ENCODE results near the gene APEH. TPM values are rescaled to one million over a fixed set of nuclear protein-coding genes. Genes with fewer than 3 reads are reported as not detected.

APEH gene
- total RNA-seq, 1 experiment from 2014 or later: 72.8 TPM

DNA sequence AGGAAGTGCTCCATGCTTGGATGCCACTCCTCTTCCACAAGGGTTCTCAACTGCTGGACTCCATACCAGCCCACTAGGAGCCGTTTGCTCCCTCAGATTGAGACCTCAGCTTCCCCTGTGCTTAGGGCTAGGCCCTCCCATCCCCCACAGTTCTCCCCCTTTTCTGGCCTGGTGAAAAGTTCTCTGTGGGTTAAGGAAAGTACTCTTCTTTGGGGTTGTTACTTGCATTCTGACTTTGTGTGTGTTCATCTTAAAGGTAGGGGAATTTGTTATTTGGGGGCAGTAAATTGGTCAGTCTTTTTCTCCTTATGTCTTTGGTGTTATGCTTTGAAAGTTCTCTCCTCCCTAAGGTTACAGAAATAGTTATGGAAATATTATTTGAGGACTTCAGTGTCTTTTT is 24.0 kb upstream of the APEH start:
- DNase-seq (ENCODE audit: extremely low read depth, low read depth): no peak

DNA sequence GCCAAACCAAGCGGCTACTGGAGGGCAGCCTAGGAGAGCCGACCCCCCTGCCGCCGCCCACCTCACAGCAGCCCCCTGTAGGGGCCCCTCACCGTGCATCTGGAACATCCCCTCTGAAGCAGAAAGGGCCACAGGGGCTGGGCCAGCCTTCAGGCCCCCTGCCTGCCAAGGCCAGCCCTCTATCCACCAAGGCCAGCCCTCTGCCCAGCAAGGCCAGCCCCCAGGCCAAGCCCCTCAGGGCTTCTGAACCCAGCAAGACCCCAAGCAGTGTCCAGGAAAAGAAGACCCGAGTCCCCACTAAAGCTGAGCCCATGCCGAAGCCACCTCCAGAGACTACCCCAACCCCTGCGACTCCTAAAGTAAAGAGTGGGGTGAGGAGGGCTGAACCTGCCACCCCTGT is 23.5 kb upstream of the APEH start:
- DNase-seq (ENCODE audit: extremely low read depth, low read depth): no peak

DNA sequence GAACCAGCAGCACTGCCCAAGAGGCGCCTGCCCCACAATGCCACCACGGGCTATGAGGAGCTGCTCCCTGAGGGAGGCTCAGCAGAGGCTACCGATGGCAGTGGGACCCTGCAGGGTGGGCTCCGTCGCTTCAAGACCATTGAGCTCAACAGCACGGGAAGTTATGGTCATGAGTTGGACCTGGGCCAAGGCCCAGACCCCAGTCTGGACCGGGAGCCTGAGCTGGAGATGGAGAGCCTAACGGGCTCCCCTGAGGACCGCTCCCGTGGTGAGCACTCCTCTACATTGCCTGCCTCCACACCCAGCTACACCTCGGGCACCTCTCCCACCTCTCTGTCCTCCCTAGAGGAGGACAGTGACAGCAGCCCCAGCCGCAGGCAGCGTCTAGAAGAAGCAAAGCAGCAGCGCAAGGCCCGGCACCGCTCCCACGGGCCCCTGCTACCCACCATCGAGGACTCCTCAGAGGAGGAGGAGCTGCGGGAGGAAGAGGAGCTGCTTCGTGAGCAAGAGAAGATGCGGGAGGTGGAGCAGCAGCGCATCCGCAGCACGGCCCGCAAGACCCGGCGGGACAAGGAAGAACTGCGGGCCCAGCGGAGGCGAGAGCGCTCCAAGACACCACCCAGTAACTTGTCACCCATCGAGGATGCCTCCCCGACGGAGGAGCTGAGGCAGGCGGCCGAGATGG is 21.8 kb upstream of the APEH start:
- no peak for DNase-seq (ENCODE audit: extremely low read depth, low read depth)

DNA sequence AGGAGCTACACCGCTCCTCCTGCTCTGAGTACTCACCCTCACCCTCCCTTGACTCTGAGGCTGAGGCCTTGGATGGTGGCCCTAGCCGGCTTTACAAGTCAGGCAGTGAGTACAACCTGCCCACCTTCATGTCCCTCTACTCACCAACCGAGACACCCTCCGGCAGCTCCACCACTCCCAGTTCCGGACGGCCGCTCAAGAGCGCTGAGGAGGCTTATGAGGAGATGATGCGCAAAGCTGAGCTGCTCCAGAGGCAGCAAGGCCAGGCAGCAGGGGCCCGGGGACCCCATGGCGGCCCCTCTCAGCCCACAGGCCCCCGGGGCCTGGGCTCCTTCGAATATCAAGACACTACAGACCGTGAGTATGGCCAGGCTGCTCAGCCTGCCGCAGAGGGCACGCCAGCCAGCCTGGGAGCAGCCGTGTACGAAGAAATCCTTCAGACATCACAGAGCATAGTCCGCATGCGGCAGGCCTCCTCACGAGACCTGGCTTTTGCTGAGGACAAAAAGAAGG is 21.2 kb upstream of the APEH start:
- DNase-seq (ENCODE audit: extremely low read depth, low read depth): no peak

DNA sequence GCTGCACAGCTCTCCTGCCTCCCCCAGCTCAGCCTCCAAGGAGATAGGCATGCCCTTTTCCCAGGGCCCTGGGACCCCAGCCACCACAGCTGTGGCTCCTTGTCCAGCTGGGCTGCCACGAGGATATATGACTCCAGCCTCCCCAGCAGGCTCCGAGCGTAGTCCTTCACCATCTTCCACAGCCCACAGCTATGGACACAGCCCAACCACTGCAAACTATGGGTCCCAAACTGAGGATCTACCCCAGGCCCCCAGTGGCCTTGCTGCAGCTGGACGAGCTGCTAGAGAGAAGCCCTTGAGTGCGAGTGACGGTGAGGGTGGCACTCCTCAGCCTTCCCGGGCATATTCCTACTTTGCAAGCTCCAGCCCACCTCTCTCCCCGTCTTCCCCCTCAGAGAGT is 20.5 kb upstream of the APEH start:
- no peak for DNase-seq (ENCODE audit: extremely low read depth, low read depth)

DNA sequence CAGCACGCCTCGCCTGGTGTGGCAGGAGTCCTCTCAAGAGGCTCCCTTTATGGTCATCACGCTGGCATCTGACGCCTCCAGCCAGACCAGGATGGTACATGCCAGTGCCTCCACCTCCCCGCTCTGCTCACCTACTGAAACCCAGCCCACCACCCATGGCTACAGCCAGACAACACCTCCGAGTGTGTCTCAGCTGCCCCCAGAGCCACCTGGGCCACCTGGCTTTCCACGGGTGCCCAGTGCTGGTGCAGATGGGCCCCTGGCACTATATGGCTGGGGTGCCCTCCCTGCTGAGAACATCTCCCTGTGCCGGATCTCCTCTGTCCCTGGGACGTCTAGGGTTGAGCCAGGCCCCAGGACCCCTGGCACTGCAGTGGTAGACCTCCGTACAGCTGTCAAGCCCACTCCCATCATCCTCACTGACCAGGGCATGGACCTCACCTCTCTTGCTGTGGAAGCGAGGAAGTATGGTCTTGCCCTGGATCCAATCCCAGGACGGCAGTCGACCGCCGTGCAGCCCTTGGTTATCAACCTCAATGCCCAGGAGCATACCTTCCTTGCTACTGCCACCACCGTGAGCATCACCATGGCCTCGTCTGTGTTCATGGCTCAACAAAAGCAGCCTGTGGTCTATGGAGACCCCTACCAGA is 19.9 kb upstream of the APEH start:
- no peak for DNase-seq (ENCODE audit: extremely low read depth, low read depth)

DNA sequence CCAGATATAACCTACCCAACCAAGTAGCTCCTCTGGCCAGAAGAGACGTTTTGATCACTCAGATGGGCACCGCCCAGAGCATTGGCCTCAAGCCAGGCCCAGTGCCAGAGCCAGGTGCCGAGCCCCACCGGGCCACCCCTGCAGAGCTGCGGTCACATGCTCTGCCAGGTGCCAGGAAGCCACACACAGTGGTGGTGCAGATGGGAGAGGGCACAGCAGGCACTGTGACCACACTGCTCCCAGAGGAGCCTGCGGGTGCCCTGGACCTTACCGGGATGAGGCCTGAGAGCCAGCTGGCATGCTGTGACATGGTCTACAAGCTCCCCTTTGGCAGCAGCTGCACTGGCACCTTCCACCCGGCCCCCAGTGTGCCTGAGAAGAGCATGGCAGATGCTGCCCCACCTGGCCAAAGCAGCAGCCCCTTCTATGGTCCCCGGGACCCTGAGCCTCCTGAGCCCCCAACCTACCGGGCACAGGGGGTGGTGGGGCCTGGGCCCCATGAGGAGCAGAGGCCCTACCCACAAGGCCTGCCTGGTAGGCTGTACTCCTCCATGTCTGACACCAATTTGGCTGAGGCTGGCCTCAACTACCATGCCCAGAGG is 19.1 kb upstream of the APEH start:
- DNase-seq (ENCODE audit: extremely low read depth, low read depth): no peak

DNA sequence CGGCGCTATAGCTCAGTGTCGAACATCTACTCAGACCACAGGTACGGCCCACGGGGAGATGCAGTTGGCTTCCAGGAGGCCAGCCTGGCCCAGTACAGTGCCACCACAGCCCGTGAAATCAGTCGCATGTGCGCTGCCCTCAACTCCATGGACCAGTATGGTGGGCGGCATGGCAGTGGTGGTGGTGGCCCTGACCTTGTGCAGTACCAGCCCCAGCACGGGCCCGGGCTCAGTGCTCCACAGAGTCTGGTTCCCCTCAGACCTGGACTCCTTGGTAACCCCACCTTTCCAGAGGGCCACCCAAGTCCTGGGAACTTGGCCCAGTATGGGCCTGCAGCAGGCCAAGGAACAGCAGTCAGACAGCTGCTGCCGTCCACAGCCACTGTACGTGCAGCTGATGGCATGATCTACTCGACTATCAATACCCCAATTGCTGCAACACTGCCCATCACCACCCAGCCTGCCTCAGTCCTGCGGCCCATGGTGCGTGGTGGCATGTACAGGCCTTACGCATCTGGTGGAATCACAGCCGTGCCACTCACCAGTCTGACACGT is 18.3 kb upstream of the APEH start:
- DNase-seq (ENCODE audit: extremely low read depth, low read depth): no peak

DNA sequence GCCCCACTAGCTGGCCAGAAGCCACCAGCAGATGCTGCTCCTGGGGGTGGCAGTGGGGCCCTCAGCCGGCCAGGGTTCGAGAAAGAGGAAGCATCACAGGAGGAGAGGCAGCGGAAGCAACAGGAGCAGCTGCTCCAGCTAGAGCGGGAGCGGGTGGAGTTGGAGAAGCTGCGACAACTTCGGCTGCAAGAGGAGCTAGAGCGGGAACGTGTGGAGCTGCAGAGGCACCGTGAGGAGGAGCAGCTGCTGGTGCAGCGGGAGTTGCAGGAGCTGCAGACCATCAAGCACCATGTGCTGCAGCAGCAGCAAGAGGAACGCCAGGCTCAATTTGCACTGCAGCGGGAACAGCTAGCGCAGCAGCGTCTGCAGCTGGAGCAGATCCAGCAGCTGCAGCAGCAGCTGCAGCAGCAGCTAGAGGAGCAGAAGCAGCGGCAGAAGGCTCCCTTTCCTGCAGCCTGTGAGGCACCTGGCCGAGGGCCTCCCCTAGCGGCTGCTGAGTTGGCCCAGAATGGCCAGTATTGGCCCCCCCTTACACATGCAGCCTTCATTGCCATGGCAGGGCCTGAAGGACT is 17.5 kb upstream of the APEH start:
- no peak for DNase-seq (ENCODE audit: extremely low read depth, low read depth)

DNA sequence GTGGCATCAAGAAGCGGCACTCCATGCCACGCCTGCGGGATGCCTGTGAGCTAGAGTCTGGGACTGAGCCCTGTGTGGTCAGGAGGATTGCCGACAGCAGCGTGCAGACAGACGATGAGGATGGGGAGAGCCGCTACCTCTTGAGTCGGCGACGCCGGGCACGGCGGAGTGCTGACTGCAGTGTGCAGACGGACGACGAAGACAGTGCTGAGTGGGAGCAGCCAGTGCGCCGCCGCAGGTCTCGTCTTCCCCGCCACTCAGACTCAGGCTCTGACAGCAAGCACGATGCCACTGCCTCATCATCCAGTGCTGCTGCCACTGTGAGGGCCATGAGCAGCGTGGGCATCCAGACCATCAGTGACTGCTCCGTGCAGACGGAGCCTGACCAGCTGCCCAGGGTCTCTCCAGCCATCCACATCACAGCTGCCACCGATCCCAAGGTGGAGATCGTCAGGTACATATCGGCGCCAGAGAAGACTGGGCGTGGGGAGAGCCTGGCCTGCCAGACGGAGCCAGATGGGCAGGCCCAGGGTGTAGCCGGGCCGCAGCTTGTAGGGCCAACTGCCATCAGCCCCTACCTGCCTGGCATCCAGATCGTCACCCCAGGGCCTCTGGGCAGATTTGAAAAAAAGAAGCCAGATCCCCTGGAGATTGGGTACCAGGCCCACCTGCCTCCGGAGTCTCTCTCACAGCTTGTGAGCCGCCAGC is 16.8 kb upstream of the APEH start:
- no peak for DNase-seq (ENCODE audit: extremely low read depth, low read depth)

DNA sequence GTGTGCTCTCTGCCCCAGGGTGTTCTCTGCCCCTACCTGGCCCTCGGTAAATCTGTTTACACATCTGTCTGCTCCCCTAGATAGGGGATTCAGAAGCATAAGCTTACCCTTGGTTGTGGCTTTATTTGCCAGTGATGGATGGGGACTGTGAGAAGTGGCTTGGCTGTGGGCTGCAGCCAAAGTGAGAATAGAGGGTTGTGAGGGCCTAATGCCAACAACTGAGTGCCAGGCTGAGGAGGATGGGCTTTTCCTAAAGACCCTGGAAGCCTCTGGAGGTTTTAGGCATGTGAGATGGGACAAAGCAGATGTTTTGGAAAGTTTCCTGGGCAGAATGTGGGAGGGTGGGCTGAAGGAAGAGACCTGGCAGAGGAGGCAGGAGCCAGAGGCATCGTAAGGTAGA is 15.4 kb upstream of the APEH start:
- no peak for DNase-seq (ENCODE audit: extremely low read depth, low read depth)

DNA sequence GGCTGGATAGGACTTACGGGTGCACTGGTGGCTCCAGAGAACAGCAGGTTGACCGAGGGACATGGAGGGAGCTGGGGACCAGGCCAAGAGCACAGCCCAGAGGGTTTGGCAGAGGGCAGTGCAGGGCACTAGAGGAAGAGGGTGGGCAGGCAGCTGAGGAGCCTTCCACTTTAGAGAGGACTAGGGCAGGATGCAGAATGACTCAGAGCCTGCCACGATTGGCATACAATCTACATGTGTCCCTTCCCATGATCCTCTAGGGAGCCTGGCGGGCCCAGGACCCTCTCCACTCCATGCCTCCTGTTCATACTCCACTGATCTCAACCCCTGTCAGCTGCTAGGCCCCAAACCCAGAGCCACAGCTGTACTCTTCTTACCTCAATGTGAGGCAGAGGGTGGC is 14.4 kb upstream of the APEH start:
- no peak for DNase-seq (ENCODE audit: extremely low read depth, low read depth)

DNA sequence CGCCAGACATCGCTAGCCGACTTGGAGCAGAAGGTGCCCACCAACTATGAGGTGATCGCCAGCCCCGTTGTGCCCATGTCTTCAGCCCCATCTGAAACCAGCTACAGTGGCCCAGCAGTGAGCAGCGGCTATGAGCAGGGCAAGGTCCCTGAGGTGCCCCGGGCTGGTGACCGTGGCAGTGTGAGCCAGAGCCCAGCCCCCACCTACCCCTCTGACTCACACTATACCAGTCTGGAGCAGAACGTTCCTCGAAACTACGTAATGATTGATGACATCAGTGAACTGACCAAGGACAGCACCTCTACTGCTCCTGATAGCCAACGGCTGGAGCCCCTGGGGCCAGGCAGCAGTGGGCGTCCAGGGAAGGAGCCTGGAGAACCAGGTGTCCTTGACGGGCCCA is 12.9 kb upstream of the APEH start:
- no peak for DNase-seq (ENCODE audit: extremely low read depth, low read depth)

DNA sequence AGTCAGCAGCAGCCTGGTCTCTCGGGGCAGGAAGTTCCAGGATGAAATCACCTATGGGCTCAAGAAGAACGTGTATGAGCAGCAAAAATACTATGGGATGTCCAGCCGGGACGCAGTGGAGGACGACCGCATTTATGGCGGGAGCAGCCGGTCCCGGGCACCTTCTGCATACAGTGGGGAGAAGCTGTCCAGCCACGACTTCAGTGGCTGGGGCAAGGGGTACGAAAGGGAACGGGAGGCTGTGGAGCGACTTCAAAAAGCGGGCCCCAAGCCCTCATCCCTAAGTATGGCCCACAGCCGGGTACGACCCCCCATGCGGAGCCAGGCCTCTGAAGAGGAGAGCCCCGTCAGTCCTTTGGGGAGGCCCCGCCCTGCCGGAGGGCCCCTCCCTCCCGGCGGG is 12.1 kb upstream of the APEH start:
- no peak for DNase-seq (ENCODE audit: extremely low read depth, low read depth)

DNA sequence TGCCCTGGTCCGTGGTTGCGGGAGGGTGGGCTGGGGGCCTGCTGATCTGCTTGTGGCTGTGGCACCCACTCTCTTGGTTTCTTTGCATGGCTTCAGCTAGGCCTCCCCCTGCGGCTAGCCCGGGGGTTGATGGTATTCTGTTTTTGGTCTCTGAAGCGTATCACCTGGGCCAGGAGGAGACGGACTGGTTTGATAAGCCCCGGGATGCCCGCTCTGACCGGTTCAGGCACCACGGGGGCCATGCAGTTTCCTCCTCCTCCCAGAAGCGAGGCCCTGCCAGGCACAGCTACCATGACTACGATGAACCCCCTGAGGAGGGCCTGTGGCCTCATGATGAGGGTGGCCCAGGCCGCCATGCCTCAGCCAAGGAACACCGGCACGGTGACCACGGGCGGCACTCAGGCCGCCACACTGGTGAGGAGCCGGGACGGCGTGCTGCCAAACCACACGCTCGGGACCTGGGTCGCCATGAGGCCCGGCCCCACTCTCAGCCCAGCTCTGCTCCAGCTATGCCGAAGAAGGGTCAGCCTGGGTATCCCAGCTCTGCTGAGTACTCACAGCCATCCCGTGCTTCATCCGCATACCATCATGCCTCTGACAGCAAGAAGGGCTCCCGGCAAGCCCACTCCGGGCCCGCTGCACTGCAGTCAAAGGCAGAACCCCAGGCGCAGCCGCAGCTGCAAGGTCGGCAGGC is 11.3 kb upstream of the APEH start:
- DNase-seq (ENCODE audit: extremely low read depth, low read depth): no peak

DNA sequence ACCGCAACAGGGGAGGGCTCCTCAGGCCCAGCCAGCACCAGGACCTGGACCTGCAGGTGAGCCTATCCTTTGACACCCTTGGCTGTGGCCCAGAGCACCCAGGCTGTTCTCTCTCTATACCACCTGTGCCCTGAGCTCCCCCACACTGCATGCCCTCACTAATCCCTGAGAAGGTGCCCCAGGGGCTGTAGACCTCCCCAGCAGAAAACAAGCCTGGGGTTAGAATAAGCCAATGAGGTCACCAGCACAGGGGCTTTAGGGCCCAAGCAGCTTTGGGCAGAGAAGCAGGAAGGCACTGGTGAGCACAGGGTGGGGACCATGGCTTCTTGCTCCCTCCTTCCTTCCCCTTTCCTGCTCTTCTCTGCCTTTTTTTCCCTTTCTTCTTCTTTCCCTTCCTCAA is 10.3 kb upstream of the APEH start:
- DNase-seq (ENCODE audit: extremely low read depth, low read depth): no peak

DNA sequence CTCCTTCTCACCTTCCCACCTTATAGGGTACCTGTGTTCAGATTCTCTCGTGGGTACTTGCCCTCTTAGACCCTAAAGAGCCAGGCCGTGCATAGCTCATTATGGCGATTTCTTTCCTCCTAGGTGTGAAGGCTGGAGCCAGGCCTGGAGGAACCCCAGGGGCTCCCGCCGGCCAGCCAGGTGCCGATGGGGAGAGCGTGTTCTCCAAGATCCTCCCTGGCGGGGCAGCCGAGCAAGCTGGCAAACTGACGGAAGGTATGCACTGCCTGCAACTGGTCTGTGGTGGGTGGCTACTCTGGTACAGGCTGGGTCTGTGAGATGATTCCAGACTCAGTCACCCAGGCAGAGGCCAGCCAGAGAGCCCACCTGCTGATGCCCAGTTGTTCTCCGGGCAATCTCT is 9.9 kb upstream of the APEH start:
- DNase-seq (ENCODE audit: extremely low read depth, low read depth): no peak

DNA sequence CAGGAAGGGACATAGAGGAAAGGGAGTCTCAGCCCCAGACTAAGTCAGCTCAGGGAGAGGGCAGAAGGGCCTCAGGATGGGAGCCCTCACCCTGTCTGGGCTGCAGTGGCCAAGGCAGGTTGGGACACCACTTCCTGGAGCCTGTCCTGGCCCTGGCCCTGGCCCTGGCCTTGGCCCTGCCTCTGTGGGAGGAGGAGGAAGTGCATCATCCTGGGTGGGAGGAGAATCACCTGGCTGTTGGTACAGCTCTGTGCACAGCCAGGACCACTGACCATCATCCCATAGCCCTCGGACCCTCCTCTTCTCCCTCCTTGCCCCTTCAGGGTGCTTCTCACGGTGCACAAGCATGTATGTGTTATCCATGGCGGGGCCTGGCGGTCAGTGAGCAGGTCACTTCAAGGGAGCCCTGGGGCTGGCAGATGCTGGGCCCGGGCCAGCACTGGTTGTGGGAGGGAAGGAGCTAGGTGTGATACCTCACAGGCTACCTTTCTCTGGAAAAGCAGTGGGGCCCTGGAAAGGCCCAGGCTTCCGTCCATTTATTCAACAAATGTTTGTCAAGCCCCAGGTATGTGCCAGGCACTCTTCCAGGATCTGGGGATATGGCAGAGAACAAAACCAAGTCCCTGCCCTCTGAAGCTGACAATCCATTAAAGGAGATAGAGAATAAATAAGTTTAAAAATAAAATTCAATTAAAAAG is 8.2 kb upstream of the APEH start:
- DNase-seq (ENCODE audit: extremely low read depth, low read depth): no peak

DNA sequence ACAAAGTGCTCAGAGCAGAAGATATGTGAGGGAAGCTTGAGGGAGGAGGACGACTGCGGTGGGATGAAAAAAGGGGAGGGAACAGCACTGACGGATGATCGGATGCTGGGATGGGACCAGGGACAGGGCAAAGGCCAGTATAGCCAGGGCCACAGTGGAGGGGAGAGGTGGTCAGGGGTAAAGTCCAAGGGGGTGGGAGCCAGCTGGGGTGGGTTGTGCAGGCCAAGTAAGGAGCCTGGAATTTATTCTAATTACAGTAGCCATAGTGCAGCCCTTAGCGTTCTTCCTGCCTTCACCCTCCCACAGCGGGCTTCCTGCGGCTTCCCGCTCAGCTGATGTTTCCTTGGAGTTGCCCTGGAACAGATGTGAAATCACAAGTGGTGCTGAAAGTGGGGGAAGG is 7.6 kb upstream of the APEH start:
- DNase-seq (ENCODE audit: extremely low read depth, low read depth): no peak

Data from NCI-H460 (cell line).